GM21825 (cell line): Measurements from ENCODE around the gene ATXN7L1.
"Not testable (repeated sequence)": the region's sequence is repeated elsewhere in the genome, so short reads cannot be mapped to it uniquely, and the experiment has no call there.

Source experiments
- ATAC-seq: cut with Tn5 transposase; IDR thresholded peaks from one replicate; pipeline ENCODE4 v1.9.1; 2021; ENCODE audit warnings: mild to moderate bottlenecking, moderate library complexity; ENCODE audit not compliant: unreplicated experiment

Gene ATXN7L1

GRCh38 chr7:105890290-105890997 lies 14.0 kb upstream of the ATXN7L1 start:
- no peak for ATAC-seq

- ATAC-seq, result no peak
These were observed 11.3 kb upstream of the ATXN7L1 start for GRCh38 chr7:105887569-105888189.

- ATAC-seq, result no peak
These were observed 10.4 kb upstream of the ATXN7L1 start for GRCh38 chr7:105886776-105887175.

DNA sequence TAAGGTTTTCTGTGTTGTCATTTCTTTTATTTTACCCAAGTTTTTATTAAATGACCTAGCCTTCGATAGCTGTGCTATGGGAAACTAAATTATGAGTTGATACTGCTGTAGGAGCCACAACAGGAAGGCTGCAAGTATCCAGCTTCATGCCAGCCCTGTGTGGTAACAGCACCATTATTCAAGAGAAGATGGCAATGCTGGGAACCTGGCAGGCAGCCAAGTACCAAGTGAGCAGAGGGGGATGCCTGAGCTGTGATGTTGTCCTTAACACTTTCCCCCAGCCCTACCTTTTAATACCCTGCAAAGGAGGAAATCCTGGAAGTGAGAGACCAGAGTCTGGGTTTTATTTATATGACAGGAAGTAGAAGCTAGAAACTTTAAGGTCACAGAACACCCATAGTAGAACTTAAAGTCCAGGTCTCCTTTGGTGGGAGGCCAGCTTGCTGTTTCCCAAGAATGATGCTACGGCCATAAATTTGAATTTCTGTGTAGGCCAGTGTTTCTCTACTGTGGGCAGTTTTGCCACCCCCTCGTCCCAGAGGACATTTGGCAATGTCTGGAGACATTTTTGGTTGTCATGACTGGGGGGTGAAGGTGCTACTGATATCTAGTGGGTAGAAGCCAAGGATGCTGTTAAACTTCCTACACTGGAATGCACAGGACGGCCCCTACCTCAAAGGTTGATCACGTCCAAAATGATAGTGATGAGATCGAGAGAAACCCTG lies 9.2 kb upstream of the ATXN7L1 start:
- no peak for ATAC-seq

DNA sequence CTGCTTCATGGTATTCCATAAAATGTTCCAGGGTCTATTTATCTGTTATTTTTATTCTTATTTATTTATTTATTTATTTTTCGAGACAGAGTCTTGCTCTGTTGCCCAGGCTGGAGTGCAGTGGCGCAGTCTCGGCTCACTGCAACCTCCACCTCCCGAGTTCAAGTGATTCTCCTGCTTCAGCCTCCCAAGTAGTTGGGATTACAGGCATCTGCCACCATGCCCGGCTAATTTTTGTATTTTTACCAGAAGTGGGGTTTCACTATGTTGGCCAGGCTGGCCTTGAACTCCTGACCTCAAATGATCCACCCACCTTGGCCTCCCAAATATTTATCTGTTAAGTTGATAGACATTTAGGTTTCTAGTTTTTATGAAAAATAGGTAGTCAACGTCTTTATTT lies 6.8 kb upstream of the ATXN7L1 start:
- not testable (repeated sequence) for ATAC-seq

GRCh38 chr7:105881439-105881838 lies 5.0 kb upstream of the ATXN7L1 start:
- no peak for ATAC-seq

DNA sequence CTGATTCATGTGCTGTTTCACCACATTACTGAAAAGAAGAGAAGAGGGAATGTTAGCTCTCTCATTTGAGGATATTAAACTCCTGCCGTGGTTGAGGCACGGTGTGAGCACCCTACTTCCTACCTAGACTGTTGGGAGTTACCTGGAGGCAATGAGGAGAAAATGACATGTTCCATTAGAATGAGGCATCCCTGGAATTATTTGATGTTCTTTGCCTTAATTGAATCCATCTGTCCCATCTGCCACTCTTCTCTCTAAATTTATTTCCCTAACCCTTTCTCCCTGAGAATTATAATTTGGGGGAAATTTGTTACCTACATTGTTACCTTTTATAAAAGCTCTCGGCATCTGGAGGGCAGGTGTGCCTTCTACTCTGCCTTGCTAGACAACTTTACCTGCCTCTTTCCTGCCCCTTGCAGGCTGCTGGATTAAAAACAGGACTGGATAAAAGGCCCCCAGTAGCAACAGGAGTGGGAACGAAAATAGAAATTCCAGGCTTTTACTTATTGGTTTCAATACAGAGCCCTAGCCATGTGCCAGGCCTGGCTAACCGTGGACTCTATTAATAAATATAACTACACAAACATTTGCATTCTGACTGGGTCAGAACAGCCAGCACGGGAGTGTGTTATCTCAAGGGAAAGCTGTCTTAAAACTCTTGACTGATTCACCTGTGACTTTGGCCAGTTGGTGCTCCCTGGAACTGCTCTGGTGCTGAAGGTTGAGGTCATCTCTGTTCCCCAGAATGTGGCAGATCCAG lies 4.4 kb upstream of the ATXN7L1 start:
- no peak for ATAC-seq

DNA sequence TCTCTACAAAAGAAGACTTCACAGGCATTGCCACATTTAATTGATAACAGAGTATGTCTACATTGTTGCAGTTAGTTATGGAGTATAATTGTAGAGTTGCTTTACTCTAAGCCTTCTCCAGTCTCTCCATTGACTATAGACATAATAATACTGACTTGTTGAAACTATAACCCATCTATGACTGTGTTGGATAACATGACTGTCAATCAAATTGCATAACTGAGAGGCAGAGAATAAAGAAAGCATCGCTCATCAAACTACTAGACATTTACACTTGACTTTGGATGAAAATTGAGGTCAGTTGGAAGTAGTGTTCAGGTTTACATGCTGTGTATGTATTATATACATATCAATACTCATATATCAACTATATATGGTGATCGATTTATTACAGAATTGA lies 3.4 kb upstream of the ATXN7L1 start:
- ATAC-seq, result no peak

DNA sequence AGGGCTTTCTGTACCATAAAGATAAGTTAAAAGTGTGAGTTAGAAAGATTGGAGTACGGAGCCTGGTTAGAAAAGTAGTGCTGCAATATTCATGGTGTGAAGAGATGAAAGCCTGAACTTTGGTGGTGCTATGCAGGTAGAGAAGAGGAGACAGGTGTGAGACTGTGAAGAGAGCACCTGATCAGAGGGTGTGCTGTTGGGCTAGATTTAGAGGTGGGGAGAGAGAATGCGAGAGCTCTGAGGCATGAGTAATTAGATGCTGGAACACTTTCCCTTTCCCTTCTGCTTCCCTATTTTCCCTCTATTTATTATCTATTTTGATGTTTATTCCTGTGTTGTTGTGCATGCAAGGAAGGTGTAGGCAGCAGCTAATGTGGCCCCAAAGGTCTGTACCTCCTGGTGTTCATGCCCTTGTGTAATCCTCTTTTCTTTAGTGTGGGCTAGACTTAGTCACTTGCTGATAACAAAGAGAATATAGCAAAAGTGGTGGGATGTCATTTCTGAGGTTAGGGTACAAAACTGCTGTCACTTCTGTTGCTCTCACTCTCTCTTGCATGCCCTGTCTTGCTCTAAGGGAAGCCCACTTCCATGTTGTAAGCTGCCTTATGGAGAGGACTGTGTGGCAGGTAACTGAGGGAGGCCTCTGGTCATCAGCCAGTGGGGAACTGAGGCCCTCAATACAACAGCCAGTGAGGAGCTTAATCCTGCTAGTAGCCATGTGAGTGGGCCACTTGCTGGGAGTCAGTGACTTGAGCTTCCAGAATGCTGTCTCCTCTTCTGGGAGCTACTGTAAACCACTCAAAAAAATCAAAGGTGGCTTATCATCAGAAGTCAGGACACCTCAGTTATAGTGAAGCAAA lies 2.6 kb upstream of the ATXN7L1 start:
- ATAC-seq, result no peak

- no peak for ATAC-seq
These were observed 1.3 kb upstream of the ATXN7L1 start for GRCh38 chr7:105877736-105878135.

DNA sequence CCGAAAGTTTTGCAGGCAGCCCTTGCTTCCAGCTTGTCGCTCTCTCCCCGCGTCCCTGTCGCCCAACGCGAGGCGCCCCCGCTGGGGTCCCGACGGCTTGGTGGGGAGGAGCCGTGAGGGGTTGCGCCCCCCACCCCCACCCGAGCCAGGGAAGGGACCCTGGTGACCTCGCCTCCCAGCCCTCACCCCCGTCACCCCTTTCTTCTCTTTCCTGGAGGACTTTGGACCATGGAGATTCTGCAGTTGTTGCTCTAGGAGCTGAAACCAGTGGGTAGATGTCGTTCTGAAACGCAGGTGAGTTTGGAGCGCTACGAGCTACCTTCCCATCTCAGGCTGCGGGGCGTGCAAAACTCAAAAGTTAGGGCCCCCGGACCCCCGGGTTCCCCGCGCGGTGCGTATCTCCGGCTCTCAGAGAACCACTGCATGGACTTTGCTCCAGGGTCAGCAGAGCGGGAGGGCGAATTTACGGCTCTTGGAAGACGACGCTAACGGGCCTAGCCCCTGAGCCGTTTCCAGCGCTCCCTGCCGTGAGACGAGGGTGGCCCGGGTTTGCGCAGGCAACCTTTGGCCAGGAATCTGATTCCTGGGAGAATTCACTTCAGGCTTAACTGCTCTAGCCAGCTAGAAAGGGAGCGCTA lies 684 bp upstream of the ATXN7L1 start:
- no peak for ATAC-seq

DNA sequence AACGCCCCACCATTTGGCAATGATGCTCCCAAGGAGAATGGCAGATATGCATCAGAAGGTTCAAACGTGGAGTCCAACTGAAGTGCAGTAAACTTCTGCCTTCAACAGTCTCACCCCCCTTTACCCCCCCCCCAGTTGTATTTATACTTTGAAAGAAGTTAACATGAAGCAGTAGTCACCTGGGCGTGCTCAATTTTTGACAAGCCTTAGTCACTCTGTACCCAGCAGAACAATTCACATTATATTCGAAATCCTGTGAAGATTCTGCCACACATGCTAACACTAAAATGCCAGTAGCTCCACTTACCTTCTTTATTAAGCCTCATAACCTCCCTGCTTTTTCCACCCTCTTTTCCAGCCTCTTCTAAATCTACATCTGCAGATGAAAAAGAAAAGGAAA lies 894 bp downstream of the ATXN7L1 start:
- no peak for ATAC-seq

DNA sequence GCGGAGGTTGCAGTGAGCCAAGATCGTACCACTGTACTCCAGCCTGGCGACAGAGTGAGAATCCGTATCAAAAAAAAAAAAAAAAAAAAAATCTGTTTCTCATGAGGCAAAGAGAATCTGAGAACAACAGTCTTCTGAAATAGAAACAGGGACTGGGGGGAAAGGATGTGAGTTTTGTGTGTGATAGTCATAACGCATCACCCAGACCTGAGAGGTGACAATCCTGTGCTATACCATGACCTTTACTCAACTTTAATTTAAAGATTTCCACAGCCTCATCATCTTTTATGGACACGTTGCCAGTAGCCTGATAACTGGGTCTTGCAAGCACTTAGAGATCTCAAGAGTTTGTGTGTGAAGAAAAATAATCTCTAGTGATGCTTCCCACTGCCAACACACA lies 2.3 kb downstream of the ATXN7L1 start:
- ATAC-seq, result no peak

- no peak for ATAC-seq
These were observed 3.9 kb downstream of the ATXN7L1 start for GRCh38 chr7:105872491-105872890.

DNA sequence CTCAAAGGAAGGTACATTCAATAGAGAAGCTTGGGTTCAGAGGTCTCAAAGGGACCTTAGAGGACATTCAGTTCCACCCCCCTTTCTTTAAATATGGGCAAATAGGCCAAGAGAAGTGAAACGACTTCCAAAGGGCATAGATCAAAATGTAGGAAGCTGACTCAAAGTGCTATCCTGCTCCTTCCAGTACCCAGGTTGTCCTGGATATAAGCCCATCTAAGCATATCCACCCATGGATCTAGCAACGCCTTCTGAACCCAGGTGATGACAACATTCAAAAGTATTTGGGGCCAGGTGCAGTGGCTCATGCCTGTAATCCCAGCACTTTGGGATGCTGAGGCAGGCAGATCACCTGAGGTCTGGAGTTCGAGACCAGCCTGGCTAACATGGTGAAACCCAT lies 5.3 kb downstream of the ATXN7L1 start:
- ATAC-seq, result no peak

GRCh38 chr7:105866102-105866801 lies 10.1 kb downstream of the ATXN7L1 start:
- no peak for ATAC-seq

GRCh38 chr7:105863876-105864275 lies 12.5 kb downstream of the ATXN7L1 start:
- ATAC-seq, result no peak

DNA sequence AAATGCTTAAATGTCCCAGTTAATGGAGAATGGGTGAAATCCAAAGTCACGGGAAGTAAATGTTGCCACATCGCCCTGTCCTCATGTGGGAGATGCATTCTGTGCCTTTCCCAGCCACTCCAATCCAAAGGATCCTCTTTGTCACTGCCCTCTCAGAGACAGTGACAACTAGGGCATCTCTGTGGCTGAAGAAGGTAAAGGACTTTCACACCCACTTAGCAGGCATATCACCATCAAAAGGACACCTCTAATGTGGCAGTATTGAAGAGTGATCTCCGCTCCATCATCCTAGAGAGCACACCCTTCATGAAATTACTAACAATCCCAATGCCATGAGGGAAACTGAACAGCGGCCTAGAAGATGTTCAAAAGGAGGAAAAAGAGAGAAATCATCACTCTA lies 13.6 kb downstream of the ATXN7L1 start:
- ATAC-seq, result no peak

GRCh38 chr7:105862276-105862675 lies 14.1 kb downstream of the ATXN7L1 start:
- no peak for ATAC-seq
